HG02852 (cell line): ENCODE measurements around the gene SOD1.
"Not testable (repeated sequence)": the region's sequence is repeated elsewhere in the genome, so short reads cannot be mapped to it uniquely, and the experiment has no call there.

Experiments used
- ATAC-seq: cut with Tn5 transposase; IDR thresholded peaks from one replicate; pipeline ENCODE4 v1.9.1; 2021; ENCODE audit warnings: mild to moderate bottlenecking, moderate library complexity; ENCODE audit not compliant: unreplicated experiment

SOD1 gene

DNA sequence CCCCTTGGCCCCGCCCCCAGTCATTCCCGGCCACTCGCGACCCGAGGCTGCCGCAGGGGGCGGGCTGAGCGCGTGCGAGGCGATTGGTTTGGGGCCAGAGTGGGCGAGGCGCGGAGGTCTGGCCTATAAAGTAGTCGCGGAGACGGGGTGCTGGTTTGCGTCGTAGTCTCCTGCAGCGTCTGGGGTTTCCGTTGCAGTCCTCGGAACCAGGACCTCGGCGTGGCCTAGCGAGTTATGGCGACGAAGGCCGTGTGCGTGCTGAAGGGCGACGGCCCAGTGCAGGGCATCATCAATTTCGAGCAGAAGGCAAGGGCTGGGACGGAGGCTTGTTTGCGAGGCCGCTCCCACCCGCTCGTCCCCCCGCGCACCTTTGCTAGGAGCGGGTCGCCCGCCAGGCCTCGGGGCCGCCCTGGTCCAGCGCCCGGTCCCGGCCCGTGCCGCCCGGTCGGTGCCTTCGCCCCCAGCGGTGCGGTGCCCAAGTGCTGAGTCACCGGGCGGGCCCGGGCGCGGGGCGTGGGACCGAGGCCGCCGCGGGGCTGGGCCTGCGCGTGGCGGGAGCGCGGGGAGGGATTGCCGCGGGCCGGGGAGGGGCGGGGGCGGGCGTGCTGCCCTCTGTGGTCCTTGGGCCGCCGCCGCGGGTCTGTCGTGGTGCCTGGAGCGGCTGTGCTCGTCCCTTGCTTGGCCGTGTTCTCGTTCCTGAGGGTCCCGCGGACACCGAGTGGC lies at the start of gene SOD1:
Gene SOD1, plus strand, starts transcription at position 158 of the 723 bp plus-strand sequence. Its CDS starts 77 bp downstream, at position 235.
- ATAC-seq: peak; percentile 89

DNA sequence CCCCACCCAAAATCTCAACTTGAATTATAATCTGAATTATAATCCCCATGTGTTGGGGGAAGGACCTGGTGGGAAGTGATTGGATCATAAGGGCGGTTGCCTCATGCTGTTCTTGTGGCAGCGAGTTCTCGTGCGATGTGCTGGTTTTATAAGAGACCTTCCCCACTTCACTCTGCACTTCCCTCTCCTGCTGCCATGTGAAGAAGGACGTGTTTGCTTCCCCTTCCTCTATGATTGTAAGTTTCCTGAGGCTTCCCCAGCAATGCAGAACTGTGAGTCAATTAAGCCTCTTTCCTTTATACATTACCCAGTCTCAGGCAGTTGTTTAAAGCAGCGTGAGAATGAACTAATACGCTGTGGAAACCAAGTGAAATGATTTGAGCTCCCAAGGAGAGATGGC lies 48.0 kb upstream of the SOD1 start:
- no peak for ATAC-seq

DNA sequence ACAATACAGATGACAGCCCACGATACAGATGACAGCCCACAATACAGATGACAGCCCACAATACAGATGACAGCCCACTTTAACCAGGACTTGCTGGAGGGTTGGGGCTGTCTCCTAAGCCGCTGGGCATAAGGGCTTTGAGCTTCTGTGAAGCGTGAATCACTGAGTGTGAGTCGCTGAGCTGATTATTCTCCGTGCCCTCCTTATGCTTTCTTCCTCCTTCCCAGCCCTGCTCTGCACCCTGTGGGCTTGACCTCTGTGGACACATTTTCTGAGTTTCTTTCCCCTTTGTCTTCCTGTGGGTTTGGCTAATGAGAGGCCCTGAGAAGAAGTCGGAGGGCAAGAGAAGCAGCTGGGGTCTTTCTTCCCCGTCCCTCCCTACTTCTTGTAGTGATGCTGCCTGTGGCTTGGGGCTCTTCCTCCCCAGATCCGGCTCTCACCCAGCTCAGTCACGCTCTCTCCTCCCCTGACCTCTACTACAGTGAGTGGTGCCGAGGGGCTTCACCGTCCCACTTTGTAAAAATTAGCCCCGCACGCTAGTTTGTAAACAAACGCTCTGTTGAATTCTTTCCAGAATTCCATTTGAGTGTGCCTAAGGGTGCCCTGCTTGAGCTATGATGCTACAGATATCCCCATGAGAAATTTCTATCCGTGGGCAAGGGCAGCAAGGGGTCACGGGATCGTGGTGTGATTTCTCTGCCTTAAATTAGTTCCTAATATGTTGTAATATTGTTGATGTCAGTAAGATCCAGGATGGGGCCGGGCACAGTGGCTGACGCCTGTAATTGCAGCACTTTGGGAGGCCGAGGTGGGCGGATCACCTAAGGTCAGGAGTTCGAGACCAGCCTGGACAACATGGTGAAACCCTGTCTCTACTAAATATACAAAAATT lies 46.4 kb upstream of the SOD1 start:
- no peak for ATAC-seq

DNA sequence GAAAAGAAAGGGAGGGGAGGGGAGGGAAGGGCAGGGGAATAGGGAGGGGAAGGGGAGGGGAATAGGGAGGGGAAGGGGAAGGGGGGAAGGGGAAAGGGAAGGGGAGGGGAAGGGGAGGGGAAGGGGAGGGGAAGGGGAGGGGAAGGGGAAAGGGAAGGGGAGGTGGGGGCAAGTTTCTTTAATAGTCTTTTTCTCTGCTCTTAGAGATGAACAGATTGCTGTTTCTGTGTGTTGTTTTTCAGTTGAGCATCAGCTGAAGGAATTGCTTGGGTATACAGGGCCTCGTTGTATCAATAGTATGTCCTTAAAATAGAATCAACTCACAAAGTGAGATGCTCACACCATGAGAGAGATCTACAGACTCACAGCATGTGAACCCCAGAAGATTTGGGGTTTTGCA lies 44.8 kb upstream of the SOD1 start:
- ATAC-seq: no peak

DNA sequence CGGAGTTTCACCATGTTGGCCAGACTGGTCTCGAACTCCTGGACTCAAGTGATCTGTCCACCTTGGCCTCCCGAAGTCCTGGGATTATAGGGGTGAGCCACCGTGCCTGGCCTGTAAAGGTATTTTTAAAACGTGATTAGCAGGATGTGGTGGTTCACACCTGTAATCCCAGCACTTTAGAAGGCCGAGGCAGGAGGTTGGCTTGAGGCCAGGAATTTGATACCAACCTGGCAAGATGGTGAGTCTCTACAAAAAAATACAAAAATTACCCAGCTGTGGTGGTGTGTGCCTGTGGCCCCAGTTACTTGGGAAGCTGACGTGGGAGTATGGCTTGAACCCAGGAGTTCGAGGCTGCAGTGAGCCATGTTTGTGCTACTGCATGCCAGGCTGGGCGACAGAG lies 43.3 kb upstream of the SOD1 start:
- no peak for ATAC-seq

DNA sequence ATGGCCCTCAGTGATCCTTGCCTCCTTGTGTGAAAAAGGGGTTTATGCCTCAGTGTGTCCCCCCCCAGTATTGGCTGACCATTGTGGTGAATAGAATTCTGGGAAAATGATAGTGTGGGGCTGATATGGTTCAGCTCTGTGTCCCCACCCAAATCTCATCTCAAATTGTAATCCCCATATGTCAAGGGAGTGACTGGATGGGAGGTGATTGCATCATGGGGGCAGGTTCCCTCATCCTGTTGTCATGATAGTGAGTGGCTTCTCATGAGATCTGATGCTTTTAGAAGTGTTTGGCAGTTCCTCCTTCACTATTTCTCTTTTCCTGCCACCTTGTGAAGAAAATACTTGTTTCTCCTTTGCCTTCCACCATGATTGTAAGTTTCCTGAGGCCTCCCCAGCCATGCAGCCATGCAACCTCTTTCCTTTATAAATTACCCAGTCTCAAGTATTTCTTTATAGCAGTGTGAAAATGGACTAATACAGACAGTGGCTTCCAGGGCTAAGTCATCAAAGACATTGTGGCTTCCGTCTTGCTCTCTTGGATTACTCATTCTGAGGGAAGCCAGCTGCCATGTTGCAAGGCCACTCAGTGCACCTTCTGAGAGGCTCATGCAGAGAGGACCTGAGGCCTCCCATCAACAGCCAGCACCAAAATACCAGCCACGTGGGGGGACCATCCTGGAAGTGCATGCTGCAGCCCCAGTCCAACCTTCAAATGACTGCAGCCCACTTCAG lies 40.6 kb upstream of the SOD1 start:
- no peak for ATAC-seq

DNA sequence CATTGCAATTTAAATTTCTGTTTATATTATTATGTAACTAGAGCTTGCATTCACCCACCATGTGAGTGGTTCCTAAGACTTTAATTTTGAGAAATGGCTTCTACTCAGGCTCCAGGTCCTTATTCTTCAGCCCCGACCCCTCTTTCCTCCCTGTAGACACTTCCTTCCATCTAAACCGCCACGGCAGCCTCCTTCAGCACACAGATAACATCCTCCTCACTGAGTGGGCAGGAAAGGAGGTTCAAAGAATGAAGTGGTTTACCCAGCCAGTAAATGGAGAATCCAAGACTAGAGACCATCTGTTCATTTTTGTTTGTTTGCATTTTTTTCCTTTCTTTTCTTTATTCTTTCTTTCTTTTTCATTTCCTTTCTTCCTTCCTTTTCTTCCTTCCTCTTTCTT lies 37.1 kb upstream of the SOD1 start:
- ATAC-seq: no peak

DNA sequence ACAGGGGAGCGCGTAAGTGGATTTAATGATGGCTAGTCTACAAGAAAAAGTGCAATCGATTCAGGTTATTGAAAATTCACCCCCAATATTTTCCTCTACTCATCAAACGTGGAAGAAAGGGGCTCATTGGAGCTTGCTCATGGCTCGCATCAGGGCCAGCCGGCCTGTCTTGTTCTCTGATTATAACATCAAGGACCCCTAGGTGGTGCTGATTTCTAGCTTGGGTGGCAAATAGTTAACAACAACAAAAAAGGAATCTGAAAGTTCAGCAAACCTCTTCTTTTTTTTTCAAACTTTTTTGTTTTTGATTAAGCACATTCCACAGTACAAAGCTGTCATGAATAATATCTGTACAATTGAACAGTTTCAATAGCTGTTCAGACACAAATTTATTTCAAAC lies 35.8 kb upstream of the SOD1 start:
- no peak for ATAC-seq

DNA sequence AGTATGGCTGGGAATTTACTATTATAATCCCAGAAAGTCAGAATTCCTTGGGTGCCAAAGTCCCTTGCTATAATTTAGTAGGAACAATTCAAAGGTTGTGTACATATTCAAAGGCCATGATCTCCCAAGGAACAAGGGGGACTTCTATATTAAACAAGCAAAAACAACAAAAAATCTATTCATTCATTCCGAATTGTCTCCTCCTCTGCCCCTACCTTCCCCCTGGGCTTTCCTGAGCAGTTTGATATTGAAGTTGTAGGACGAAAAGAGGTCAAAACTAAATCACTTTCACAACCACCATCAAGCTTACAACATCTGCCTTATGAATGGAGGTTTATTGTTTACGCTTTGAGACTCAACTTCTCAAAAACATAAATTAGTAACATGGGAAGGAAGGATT lies 35.3 kb upstream of the SOD1 start:
- no peak for ATAC-seq

DNA sequence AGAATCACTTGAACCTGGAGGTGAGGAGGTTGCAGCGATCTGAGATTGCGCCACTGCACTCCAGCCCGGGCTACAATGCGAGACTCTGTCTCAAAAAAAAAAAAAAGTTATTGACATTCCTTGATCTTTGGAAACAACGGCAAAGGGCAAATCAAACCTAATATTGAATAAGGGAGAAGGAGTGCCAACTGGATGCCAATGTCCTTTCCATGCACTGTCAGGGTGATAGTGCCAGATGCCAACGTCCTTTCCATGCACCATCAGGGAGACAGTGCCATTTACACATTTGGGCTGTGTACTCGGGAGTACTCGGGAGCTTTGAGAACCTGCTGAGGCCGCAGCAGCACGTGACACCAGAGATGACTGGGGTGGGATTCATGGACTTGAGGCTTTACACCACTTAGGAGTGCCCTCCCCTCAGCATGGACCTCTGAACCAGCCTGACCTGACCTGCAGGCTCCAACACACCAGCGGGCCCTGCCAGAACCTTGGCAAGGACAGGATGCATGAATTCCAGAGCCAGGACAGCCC lies 34.5 kb upstream of the SOD1 start:
- no peak for ATAC-seq

DNA sequence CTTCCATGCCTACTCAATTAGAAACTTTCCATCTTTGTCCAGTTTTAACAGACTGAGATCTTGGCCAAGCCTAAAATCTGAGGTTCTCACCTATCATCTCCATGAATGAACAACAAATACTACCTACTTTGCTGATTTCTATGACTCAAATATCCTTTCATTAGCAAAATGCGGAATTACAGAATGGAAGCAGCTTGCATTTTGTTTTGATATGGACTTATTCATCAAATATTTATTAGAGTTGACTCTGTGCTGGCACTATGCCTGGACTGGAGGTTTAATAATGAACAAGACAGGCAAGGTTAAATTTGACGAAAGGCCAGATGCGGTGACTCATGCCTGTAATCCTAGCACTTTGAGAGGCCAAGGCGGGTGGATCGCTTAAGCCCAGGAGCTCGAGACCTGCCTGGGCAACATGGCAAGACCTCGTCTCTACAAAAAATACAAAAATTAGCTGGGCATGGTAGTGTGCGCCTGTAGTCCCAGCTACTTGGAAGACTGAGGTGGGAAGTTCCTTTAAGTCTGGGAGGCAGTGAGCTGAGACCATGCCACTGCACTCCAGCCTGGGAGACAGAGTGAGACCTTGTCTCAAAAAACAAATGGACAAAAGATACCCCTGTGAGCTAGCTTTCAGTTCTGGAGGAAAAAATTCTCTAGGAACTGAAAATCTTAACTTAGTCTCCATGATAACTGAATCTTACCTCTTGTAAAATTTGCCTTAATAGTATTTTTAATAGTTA lies 29.4 kb upstream of the SOD1 start:
- no peak for ATAC-seq

DNA sequence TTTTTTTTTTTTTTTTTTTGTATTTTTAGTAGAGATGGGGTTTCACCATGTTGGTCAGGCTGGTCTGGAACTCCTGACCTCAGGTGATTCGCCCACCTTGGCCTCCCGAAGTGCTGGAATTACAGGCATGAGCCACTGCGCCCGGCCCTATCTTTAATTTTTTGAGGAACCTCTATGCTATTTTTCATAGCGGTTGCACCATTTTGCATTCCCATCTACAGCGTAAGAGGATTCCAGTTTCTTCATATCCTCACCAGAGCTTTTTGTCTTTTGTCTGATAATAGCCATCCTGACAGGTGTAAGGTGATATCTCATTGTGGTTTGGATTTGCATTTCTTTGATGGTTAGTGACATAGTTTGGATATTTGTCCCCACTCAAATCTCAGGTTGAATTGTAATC lies 27.6 kb upstream of the SOD1 start:
- ATAC-seq: not testable (repeated sequence)

DNA sequence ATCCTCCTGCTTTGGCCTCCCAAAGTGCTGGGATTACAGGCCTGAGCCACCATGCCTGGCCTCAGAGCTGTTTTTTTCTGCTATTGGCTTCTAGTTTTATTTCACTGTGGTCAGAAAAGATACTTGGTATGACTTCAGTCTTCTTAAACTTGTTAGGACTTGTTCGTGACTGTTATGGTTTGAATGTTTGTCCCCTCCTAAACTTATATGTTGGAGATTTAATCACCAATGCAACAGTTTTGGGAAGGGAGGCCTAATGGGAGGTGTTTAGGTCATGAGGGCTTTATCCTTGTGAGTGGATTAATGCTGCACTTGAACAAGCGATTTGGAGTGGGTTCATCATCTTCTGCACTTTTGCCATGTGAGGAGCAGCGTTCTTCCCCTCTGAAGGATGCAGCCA lies 24.5 kb upstream of the SOD1 start:
- no peak for ATAC-seq

DNA sequence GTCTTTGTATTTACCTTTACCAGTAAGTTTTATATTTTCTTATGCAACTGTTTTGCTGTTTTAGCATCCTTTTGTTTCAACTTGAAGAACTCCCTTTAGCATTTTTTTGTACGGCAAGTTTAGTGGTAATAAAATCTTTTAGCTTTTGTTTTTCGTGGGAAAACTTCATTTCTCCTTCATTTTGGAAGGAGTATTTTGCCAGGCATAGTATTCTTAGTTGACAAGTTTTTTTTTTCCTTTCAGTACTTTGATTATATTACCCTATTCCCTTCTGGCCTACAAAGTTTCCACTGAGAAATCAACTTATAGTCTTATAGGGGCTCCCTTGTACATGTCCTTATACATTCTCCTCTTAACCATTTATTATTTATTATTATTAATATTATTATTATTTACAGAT lies 22.6 kb upstream of the SOD1 start:
- no peak for ATAC-seq

DNA sequence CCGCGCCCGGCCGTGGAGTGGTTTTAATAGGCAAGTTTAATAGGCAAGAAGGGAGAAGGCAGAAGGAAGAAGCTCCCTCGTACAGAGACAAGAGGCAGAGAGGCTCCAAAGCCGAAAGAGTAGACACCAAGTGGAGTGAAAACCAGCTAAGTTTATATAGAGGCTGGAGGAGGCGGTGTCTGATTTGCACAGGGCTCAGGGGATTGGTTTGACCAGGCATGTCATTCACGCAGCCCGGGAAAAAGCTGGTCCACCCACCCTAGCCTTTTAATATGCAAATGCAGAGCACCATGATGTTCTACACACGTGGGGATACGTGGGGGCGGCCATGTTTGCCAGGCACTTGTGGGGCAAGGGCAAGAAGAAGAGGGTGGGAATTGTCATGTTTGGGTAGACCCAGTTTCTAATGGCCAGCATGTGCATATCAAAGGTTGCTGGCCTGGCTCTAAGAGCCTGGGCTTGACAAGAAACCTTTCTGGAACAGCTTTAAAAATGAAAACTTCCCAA lies 18.0 kb upstream of the SOD1 start:
- no peak for ATAC-seq

DNA sequence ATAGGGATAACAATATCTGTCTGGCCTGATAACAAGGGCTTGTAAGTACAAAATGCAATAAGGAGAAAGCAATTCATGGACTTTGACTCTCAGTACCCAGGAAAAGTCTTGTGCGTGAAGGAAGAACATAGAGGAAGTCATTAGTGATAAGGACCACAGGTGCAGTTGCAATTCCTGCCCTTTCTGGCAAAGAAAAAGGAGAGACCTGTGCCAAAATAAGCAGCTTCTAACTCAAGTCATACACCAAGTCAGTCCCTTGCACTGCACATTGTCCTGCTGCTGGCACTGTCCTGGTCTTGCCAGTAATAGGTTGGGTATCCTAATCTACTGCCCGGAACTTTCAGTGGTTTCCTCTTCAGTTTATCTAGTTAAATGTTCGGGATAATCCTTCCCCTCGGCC lies 14.8 kb upstream of the SOD1 start:
- ATAC-seq: no peak

DNA sequence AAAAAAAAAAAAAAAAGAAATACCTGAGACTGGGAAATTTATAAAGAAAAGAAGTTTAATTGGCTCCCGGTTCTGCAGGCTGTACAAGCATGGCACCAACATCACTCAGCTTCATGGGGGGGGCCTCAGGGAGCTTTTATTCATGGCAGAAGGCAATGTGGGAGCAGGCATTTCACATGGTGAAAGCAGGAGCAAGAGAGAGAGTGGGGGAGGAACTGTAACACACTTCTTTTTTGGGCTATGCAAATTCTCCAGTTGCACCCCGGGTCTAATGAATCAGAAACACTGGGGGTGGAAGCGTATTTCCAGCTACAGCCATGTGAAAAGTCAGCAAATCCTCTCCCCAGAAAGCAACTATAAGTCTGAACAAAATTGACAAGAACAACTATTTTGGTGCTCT lies 11.8 kb upstream of the SOD1 start:
- ATAC-seq: peak; percentile 94

DNA sequence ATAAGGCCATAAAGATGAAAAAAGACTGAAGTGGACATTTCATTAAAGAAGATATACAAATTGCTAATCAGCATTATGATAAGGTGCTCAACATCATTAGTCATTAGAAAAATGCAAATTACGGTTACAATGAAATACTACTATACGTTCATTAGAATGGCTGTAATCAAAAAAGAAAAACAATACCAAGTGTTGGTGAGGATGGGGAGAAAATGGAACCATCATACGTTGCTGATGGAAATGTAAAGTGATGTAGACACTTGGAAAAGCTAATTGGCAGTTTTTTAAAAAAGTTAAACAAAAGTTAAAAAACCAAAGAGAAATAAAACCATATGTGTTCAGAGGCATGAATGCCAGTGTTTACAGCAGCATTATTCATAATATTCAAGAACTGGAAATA lies 8.6 kb upstream of the SOD1 start:
- no peak for ATAC-seq

DNA sequence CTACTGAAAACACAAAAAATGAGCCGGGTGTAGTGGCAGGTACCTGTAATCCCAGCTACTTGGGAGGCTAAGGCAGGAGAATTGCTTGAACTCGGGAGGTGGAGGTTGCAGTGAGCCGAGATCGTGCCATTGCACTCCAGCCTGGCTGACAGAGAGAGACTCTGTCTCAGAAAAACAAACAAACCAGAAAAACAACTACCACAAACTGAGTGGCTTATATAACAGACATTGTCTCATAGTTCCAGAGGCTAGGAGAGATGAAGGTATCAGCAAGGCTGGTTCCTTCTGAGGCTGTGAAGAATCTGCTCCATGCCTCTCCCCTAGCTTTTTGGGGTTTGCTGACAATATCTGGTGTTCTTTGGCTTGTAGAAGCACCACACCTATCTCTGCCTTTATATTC lies 8.0 kb upstream of the SOD1 start:
- not testable (repeated sequence) for ATAC-seq

DNA sequence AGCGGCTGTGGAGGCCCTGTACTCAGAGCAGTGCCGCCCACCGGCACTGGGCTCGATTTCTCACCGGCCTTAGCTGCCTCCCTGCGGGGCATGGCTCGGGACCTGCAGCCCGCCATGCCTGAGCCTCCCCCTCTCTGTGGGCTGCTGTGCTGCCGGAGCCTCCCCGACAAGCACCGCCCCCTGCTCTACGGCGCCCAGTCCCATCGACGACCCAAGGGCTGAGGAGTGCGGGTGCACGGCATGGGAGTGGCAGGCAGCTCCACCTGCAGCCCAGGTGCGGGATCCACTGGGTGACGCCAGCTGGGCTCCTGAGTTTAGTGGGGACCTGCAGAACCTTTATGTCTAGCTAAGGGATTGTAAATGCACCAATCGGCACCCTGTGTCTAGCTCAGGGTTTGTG lies 5.2 kb upstream of the SOD1 start:
- no peak for ATAC-seq
